Activated T-cell treated with anti-CD3 and anti-CD28 coated beads, Interleukin-2, amount 50 U/mL, for 72 hours (primary cell): Measurements from ENCODE around the gene PHYH. TPM values are rescaled to one million over a fixed set of nuclear protein-coding genes. Genes with fewer than 3 reads are reported as not detected.
A peak's percentile ranks its signal among the peaks of the same experiment; 100 is the strongest.

Experiments
- ATAC-seq, 2 donors: fragments of 150-1000 bp; cut with Tn5 transposase; replicated peaks in 1 of 2; 2 replicates each; pipeline ENCODE4 v1.10.0; 2021; ENCODE audit warnings: moderate library complexity in 2 of 2, mild to moderate bottlenecking in 1 of 2
- DNase-seq, 2 donors: peaks; one replicate each; pipeline ENCODE4 v3.0.0; 2021 to 2022; ENCODE audit warnings: mixed read lengths in 1 of 2
- H3K27ac Mint-ChIP-seq: one replicate; pipeline ENCODE4 v1.8.0; 2022; ENCODE audit warnings: mild to moderate bottlenecking, moderate library complexity, mixed read lengths
- H3K27me3 Mint-ChIP-seq: one replicate; pipeline ENCODE4 v1.8.0; 2022; ENCODE audit warnings: low read depth, mixed read lengths
- H3K36me3 Mint-ChIP-seq, 2 donors: one replicate each; pipeline ENCODE4 v1.8.0; 2022; ENCODE audit warnings: mixed read lengths in 2 of 2, mild to moderate bottlenecking in 1 of 2; ENCODE audit not compliant: insufficient read depth in 2 of 2
- H3K4me1 Mint-ChIP-seq: one replicate; pipeline ENCODE4 v1.8.0; 2022; ENCODE audit warnings: low read depth, mixed read lengths
- H3K4me3 Mint-ChIP-seq, 2 donors: one replicate each; pipeline ENCODE4 v1.8.0; 2022; ENCODE audit warnings: mild to moderate bottlenecking in 2 of 2, mixed read lengths in 2 of 2, moderate library complexity in 2 of 2
- H3K9me3 Mint-ChIP-seq, 2 donors: one replicate each; pipeline ENCODE4 v1.8.0; 2022; ENCODE audit warnings: mixed read lengths in 2 of 2
- total RNA-seq, 2 donors: library from RNA; stranded (reverse); gene quantifications; one replicate each; pipeline ENCODE4 v1.2.3, GENCODE V29; 2022

Gene PHYH
- total RNA-seq, result 10 to 100 TPM; 12.8 to 14.1 TPM

DNA sequence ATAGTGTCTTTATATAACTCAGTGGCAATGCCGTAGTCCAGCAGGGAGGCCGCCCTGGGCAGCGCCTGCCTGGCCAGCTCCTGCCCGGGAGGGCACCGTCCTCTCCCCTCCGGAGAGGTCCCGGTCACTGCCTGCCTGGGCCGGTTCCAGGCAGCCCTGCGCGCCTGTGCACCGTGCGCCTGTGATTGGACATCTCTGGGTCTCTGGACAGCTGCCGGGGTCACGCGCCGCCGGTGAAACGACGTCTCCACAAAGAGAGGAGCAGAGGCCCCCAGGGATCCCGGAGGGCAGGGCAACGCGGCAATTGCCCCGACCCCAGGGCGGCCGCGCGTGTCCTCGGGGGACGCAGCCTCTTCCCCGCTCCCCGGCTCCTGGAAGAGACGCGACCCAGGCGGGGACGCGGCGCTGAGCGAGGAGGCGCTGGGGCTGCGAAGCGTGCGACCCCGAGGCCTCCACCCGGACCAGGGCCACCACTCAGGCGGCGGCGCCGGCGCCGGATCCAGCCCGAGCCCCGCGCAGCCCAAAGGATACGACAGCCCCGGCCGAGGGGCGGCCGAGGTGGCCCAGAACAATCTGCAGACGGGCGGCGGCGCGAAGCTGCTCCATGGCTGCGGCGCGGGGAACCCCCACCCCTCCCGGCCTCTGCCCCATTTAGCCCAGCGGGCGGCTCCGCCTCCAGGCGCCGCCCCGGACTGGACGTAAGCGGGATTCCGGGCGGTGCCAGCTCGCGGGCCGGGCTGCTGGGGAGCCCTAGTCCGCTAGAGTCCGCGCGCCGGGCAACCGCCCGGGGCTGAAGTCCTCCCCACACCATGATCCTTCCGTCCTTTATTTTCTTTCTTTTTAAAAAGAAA, at the start of gene PHYH:
PHYH (minus strand) TSS at position 628 of the 851 bp plus-strand sequence; CDS start at position 606, 22 bp downstream.
- DNase-seq (peak; percentile 86 to 92), ATAC-seq (peak; percentile 78 to 80)
- no peaks in the 10 kb centered on the region for H3K36me3 Mint-ChIP-seq
- peaks cover 31% of the 10 kb centered on the region for H3K4me1 Mint-ChIP-seq
- peak within 1 kb of the TSS; percentile 82 for H3K27ac Mint-ChIP-seq
- no peaks in the 10 kb centered on the region for H3K27me3 Mint-ChIP-seq
- peak within 1 kb of the TSS; percentile 85 to 94 for H3K4me3 Mint-ChIP-seq
- H3K9me3 Mint-ChIP-seq, result no peaks in the 10 kb centered on the region

DNA sequence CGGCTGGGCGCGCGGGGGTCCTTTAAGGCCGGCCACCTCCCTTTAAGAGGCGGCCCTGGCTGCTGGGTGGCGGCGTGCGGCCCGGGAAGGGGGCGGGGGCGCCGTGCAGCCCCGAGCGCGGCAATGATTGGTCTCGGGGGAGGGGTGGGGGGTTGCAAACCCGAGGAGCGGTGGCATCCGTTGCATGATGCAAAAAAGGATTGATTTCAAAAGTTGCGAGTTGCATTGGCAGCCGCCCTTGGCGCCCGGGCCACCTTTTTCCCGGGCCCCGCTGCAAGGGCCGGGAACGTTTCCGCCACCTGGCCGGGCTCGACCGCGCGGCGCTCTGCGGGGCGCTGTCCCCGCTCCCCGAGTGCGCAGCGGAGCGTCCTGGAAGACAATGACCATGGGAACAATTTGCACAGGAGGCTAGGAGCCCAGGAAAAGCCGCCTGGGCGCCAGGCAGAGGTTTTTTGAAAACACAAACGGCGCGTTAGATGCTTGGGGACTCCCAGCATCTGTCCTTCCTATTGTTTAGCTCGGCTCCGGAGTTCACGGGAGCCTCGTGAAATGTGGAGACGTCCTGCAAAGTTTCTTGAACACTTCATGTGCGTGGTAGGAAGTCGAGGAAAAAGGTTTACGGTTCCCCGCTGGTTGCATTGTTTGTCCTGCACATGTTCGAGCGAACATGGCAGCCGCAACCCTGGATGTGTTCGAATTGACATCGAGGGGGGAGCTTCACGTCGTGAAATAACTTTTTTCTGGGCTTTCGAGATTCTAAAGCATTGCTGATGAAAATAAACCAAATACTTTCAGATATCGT, 48.6 kb upstream of the PHYH start, which contains the start of gene SEPHS1:
SEPHS1 (minus strand) TSS at position 78 of the 802 bp plus-strand sequence. CDS start 3,343 bp downstream, outside the sequence.
- H3K27ac Mint-ChIP-seq, result peak within 1 kb of the TSS; percentile 88
- ATAC-seq (peak; percentile 86 to 88), DNase-seq (peak; percentile 90 to 91)
- H3K9me3 Mint-ChIP-seq, result no peaks in the 10 kb centered on the region
- peaks cover 4 to 7% of the 10 kb centered on the region in 2 donors for H3K36me3 Mint-ChIP-seq
- H3K27me3 Mint-ChIP-seq, result no peaks in the 10 kb centered on the region
- H3K4me1 Mint-ChIP-seq, result peaks cover 65% of the 10 kb centered on the region
- peak within 1 kb of the TSS; percentile 97 for H3K4me3 Mint-ChIP-seq

DNA sequence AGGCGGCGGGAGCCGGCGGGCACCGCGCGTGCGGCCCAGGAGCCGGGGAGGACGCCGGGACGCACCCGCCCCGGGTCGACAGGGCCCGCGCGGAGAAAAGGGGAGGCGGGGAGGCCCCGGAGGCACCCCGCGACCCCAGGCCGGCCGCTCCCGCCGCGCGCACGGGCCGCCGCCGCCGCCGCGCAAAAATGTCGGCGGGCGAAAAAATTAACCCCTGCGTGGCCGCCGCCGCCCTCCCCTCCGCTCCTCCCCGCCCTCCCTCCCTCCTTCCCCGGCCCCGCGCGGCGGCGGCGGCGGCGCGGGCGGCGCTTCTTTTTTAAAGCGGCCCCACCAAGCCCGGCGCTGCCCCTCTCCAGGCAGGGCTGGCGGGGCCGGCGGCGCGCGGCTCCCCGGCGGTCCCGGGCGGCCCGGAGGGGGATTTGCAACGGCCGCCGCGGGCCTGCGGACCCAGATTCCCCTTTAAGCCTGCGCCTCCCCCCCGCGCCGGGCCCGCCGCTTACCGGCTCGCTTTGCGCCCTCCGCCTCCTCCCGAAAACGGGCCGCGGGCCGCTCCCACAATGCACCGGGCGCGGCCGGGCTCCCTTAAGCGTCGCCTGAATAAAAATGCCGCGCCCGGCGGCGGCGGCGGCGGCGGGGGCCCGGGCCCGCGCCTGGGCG, 47.8 kb upstream of the PHYH start:
- H3K27ac Mint-ChIP-seq, result peak overlapping the region; percentile 46
- DNase-seq, result peak; percentile 80 to 81
- peak; percentile 69 for ATAC-seq
- peak overlapping the region; percentile 63 to 65 for H3K4me3 Mint-ChIP-seq
- H3K4me1 Mint-ChIP-seq, result peaks cover 68% of the 10 kb centered on the region
- no peaks in the 10 kb centered on the region for H3K27me3 Mint-ChIP-seq
- H3K9me3 Mint-ChIP-seq, result no peaks in the 10 kb centered on the region
- peaks cover 4 to 9% of the 10 kb centered on the region in 2 donors for H3K36me3 Mint-ChIP-seq

DNA sequence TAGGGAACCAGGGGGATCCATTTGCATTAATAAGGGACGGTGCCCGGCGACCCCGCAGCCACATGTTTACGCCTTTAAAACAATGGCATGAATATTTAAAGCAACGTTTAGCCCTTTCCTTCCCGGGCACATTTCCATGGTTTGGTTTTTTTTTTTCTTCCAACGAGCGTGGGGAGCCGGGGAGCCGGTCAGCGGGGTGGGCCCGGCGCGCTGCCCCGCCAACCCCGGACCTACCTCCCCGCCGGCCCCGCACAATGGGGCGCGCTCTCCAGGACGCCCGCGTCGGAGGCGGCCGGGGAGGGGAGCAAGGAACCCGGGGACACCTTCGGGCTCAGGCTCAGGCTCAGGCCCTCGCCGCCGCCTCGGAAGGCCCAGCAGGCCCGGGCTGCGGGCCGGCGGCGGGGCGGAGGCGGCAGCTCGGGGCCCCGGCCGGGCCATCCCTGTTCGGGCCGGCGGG, 47.2 kb upstream of the PHYH start:
- H3K4me3 Mint-ChIP-seq, result peak overlapping the region; percentile 81 to 92
- peak overlapping the region; percentile 92 for H3K27ac Mint-ChIP-seq
- H3K4me1 Mint-ChIP-seq, result peaks cover 63% of the 10 kb centered on the region
- ATAC-seq (peak in 1 of 2 donors; percentile 18), DNase-seq (peak in 1 of 2 donors; percentile 25)
- no peaks in the 10 kb centered on the region for H3K9me3 Mint-ChIP-seq
- no peaks in the 10 kb centered on the region for H3K27me3 Mint-ChIP-seq
- peaks cover 4 to 9% of the 10 kb centered on the region in 2 donors for H3K36me3 Mint-ChIP-seq

- Mint-ChIP-seq H3K36me3 (peaks cover 4 to 11% of the 10 kb centered on the region in 2 donors), H3K9me3 (no peaks in the 10 kb centered on the region), H3K27me3 (no peaks in the 10 kb centered on the region), H3K4me3 (peak overlapping the region; percentile 81 to 92), H3K27ac (peak overlapping the region; percentile 92), H3K4me1 (peaks cover 59% of the 10 kb centered on the region)
- DNase-seq, result no peak
- ATAC-seq, result no peak
Measured at GRCh38 chr10:13346283-13347042, 46.6 kb upstream of the PHYH start.

DNA sequence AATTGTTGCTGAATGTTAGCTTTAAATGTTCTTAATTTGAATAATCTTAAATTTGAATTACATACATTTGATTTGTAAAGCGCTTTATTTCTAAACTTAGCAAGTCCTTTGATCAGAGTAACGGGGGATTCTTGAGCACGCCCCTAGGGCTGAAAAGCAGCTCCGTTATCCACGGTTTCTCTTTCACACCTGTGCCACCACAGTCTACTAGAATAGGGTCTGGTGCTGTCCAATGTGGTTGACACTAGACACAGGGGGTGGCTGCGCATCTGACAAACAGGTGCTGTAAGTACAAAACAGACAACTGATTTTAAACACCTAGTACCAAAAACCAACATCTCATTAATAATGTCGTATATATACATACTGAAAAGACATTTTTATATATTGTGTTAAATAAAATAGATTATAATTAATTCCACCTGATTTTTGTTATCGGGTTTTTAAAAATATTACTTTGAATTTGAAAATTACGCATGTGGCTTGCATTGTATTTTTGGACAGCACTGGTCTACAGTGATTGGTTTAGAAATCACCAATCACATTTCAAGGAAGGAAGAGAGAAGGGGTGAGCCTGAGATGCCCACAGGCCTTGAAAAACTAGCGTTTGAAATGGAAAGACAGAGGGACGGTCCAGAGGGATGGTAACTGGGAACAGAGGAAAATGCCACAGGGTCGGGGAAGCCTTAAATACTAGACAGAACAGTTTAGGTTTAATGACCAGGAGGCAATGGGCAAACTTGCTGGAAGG, 40.9 kb upstream of the PHYH start:
- H3K36me3 Mint-ChIP-seq, result peaks cover 8 to 9% of the 10 kb centered on the region in 2 donors
- peak; percentile 86 to 87 for ATAC-seq
- DNase-seq, result peak; percentile 16 to 40
- H3K27me3 Mint-ChIP-seq, result no peaks in the 10 kb centered on the region
- H3K27ac Mint-ChIP-seq, result peak overlapping the region; percentile 81
- peak overlapping the region; percentile 51 to 59 for H3K4me3 Mint-ChIP-seq
- H3K4me1 Mint-ChIP-seq, result peaks cover 42% of the 10 kb centered on the region
- H3K9me3 Mint-ChIP-seq, result no peaks in the 10 kb centered on the region

DNA sequence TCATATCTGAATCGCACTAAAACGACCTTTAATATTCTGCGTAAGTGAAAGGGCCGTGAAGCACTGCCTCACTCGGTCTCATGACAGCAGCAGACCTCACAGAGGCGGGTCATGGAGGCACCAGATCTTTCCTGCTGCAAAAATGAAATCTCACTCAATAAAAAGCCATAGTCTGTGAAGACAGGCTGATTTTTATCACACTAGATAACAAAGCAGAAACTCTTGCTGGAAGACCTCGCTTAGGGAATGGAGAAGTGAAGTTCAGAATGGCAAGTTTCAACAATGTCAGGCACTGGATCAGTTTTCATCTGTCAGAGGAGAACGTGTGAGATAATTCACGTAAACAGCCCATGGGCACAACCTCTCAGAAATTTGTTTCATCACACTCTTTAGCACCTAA, 40.2 kb upstream of the PHYH start:
- Mint-ChIP-seq H3K36me3 (peaks cover 8 to 9% of the 10 kb centered on the region in 2 donors), H3K27ac (peak overlapping the region; percentile 81), H3K4me1 (peaks cover 36% of the 10 kb centered on the region), H3K9me3 (no peaks in the 10 kb centered on the region), H3K27me3 (no peaks in the 10 kb centered on the region), H3K4me3 (peak overlapping the region; percentile 51 to 59)
- DNase-seq, result no peak
- ATAC-seq, result no peak

DNA sequence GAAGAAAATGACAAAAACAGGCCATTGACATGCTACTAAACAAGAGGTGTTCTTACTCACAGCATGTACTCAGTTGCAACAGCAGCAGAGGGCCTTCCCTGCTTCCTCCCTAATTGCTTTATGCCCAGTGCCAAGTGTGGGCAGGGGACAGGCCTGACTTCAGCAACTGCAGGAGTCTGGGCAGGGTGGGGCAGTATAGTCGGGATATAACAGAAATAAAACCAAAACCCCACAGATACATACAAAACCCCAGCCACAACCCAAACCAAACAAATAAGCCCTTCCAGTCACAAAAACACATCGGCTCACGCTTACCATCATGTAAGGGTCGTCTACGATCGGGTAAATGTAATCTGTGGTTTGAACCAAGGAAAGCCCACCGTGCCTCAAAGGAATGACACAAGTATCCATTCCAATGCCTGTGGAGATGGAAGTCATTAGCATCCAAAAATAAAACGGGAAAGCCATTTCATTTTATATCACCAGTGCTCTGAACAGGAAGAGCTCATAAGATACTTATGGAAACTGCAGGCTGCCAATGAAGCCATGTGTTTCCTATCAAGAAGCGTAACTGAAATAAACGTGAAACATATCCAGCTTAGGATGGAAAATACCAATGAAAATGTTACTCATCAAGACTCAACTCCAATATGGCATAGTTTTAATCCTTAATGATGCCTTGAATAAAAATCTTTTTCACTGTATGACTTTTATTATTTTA, 38.7 kb upstream of the PHYH start:
- Mint-ChIP-seq H3K27me3 (no peaks in the 10 kb centered on the region), H3K36me3 (peaks cover 5 to 9% of the 10 kb centered on the region in 2 donors), H3K27ac (no peak overlapping the region)

GRCh38 chr10:13337827-13338196, 37.9 kb upstream of the PHYH start:
- no peaks in the 10 kb centered on the region for H3K27me3 Mint-ChIP-seq
- DNase-seq (no peak), ATAC-seq (no peak)
- H3K9me3 Mint-ChIP-seq, result no peaks in the 10 kb centered on the region
- H3K4me1 Mint-ChIP-seq, result peaks cover 23% of the 10 kb centered on the region
- H3K36me3 Mint-ChIP-seq, result peaks cover 5 to 9% of the 10 kb centered on the region in 2 donors
- no peak overlapping the region for H3K4me3 Mint-ChIP-seq
- H3K27ac Mint-ChIP-seq, result no peak overlapping the region

More for the DNA sequence above, 38.7 kb upstream of the PHYH start:
- H3K4me3 Mint-ChIP-seq, result no peak overlapping the region
- DNase-seq, result no peak
- H3K9me3 Mint-ChIP-seq, result no peaks in the 10 kb centered on the region
- peaks cover 28% of the 10 kb centered on the region for H3K4me1 Mint-ChIP-seq
- no peak for ATAC-seq

DNA sequence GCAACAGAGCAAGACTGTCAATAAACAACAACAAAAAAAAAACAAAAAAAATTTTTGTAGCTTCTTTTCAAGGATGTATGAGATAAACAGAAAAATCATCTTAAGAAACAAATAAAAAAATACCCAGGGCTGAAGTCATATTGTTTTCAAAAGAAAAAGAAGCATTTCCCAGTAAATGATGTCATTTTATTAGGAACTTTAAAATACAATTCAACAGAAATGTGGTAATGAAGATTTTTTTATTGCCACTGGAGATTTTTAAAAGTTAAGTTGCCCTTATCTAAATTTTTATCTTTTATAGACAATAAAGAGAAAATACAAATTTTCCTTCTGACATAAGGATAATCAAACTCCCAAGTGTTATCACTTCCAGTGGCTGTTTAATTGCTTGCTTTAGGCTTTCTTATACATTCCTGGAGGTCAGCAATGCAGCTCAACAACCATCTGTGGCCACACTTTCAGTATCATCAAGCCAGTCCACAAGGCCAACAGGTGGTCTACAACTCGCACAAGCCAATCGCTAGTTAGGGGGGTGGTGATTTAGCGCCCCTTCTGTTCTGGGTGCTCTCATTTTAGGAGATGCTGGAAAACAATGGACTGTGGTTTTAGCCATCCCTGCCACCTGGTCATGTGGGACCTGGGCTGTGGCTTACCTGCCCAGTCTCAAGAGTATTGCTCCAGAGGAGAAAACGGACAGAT, 37.4 kb upstream of the PHYH start:
- no peak for DNase-seq
- Mint-ChIP-seq H3K9me3 (no peaks in the 10 kb centered on the region), H3K4me3 (no peak overlapping the region), H3K36me3 (peaks cover 5 to 14% of the 10 kb centered on the region in 2 donors), H3K4me1 (peaks cover 23% of the 10 kb centered on the region), H3K27ac (no peak overlapping the region), H3K27me3 (no peaks in the 10 kb centered on the region)
- no peak for ATAC-seq

DNA sequence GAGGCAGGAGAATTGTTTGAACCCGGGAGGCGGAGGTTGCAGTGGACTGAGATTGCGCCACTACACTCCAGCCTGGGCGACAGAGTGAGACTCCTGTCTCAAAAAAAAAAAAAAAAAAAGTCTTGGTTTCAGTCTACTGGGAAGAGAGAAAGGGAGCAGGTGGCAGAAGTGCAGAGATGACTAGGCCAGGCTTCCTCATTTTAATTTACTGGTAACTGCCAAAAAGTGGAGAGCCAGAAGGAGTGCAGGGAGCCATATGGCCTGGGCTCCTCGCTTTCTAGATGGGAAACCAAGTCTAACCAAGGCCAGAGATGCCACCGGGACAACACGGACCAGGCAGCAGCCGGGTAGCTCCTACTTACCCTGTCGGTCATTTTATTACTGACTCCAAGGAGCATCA, 36.0 kb upstream of the PHYH start:
- no peaks in the 10 kb centered on the region for H3K27me3 Mint-ChIP-seq
- ATAC-seq, result no peak
- H3K4me3 Mint-ChIP-seq, result no peak overlapping the region
- no peak for DNase-seq
- H3K27ac Mint-ChIP-seq, result peak overlapping the region; percentile 71
- H3K36me3 Mint-ChIP-seq, result peaks cover 10 to 22% of the 10 kb centered on the region in 2 donors
- H3K4me1 Mint-ChIP-seq, result peaks cover 15% of the 10 kb centered on the region
- H3K9me3 Mint-ChIP-seq, result no peaks in the 10 kb centered on the region
